NCI-H1105 (cell line): ENCODE measurements around the gene HS6ST2.
"Not testable (repeated sequence)": the region's sequence is repeated elsewhere in the genome, so short reads cannot be mapped to it uniquely, and the experiment has no call there.

Source experiments
- DNase-seq: peaks from one replicate; lab custom pipeline; 2025; lab: John Stamatoyannopoulos, UW

The HS6ST2 gene

GRCh38 chrX:132940727-132941327 is 17.6 kb downstream of the HS6ST2 start:
- no peak for DNase-seq

- no peak for DNase-seq
These were observed 25.3 kb downstream of the HS6ST2 start for GRCh38 chrX:132933170-132933569.

- no peak for DNase-seq
These were observed 34.0 kb downstream of the HS6ST2 start for GRCh38 chrX:132924426-132924825.

GRCh38 chrX:132918523-132918922 is 39.9 kb downstream of the HS6ST2 start:
- no peak for DNase-seq

- no peak for DNase-seq
These were observed 42.1 kb downstream of the HS6ST2 start for GRCh38 chrX:132916349-132916748.

- no peak for DNase-seq
These were observed 48.8 kb downstream of the HS6ST2 start for GRCh38 chrX:132909643-132910042.

GRCh38 chrX:132908891-132909290 is 49.5 kb downstream of the HS6ST2 start:
- no peak for DNase-seq

- DNase-seq, result no peak
These were observed 57.7 kb downstream of the HS6ST2 start for GRCh38 chrX:132900633-132901293.

- DNase-seq, result no peak
These were observed 70.9 kb downstream of the HS6ST2 start for GRCh38 chrX:132887569-132887968.

- no peak for DNase-seq
These were observed 75.0 kb downstream of the HS6ST2 start for GRCh38 chrX:132883358-132883915.

- DNase-seq, result not testable (repeated sequence)
These were observed 77.7 kb downstream of the HS6ST2 start for GRCh38 chrX:132880753-132881152.

- DNase-seq, result peak; percentile 36
These were observed 80.4 kb downstream of the HS6ST2 start for GRCh38 chrX:132877954-132878536.

- no peak for DNase-seq
These were observed 81.7 kb downstream of the HS6ST2 start for GRCh38 chrX:132876523-132877338.

- no peak for DNase-seq
These were observed 82.5 kb downstream of the HS6ST2 start for GRCh38 chrX:132875650-132876522.

GRCh38 chrX:132862562-132862961 is 95.9 kb downstream of the HS6ST2 start:
- no peak for DNase-seq

- no peak for DNase-seq
These were observed 97.4 kb downstream of the HS6ST2 start for GRCh38 chrX:132861076-132861475.

- no peak for DNase-seq
These were observed 98.2 kb downstream of the HS6ST2 start for GRCh38 chrX:132860200-132860599.

- no peak for DNase-seq
These were observed 100.4 kb downstream of the HS6ST2 start for GRCh38 chrX:132858018-132858417.

- no peak for DNase-seq
These were observed 102.6 kb downstream of the HS6ST2 start for GRCh38 chrX:132855780-132856341.

GRCh38 chrX:132853040-132853439 is 105.4 kb downstream of the HS6ST2 start:
- no peak for DNase-seq
